ENCODE data around the gene ARHGAP25.
"Not testable (repeated sequence)": the region's sequence is repeated elsewhere in the genome, so short reads cannot be mapped to it uniquely, and the experiment has no call there.

ARHGAP25 gene

GRCh38 chr2:68775272-68775842 lies 40.7 kb downstream of the ARHGAP25 start:
- intact Hi-C loops (cut with DNase I) = no loop called here

GRCh38 chr2:68776124-68776523 lies 41.5 kb downstream of the ARHGAP25 start:
- DNase-seq = no peak
- intact Hi-C loops (cut with DNase I) = no loop called here

More at GRCh38 chr2:68775272-68775842, 40.7 kb downstream of the ARHGAP25 start:
- DNase-seq = no peak

GRCh38 chr2:68779595-68779994 lies 45.0 kb downstream of the ARHGAP25 start:
- intact Hi-C loops (cut with DNase I) = no loop called here
- DNase-seq = no peak

GRCh38 chr2:68784188-68784587 lies 49.6 kb downstream of the ARHGAP25 start:
- intact Hi-C loops (cut with DNase I) = no loop called here
- no peak for DNase-seq

- DNase-seq = no peak
- intact Hi-C loops (cut with DNase I) = no loop called here
Measured at GRCh38 chr2:68784915-68785314, 50.3 kb downstream of the ARHGAP25 start.

DNA sequence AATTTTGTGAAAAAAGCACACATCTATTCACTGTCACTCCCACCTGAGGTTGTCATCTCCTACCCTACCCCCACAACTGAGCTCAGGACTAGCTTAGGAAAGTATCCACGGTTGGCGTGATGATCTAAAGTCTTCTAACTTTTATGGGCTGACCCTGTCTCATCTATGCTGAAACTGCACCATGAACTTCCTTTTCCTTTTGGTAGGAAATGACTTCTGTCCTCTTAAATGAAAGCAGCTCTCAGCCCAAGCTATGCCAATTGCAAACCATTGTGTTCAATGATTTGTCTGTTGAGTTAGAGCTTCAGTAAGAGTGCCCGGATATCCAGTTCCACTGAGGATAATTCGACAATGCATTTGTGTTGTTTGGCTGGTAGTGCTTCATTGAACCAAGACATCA lies 52.7 kb downstream of the ARHGAP25 start:
- DNase-seq = no peak
- intact Hi-C loops (cut with DNase I) = no loop called here

GRCh38 chr2:68789603-68790002 lies 55.0 kb downstream of the ARHGAP25 start:
- DNase-seq = no peak

DNA sequence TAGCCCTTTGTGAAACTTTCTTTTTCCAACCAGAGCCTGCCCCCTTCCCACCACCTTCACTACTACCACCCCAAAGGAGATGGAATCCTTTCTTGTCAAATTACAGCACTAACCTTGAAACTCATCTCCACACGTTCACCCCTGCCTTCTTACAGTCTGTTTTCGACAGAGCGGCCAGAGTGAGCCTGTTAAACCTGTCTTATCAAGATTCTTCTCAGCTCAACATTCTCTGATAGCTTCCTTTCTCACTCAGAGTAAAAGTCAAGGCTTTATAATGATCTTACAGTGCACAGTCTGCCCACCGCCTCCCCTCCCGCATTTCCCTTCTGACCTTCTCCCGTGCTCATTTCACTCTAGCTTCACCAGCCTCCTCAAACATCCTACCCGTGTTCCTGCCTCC lies 56.0 kb downstream of the ARHGAP25 start:
- no peak for DNase-seq
- intact Hi-C loops (cut with DNase I) = no loop called here

More at GRCh38 chr2:68789603-68790002, 55.0 kb downstream of the ARHGAP25 start:
- intact Hi-C loops (cut with DNase I) = no loop called here

- intact Hi-C loops (cut with DNase I) = no loop called here
- no peak for DNase-seq
Measured at GRCh38 chr2:68791914-68792313, 57.3 kb downstream of the ARHGAP25 start.

DNA sequence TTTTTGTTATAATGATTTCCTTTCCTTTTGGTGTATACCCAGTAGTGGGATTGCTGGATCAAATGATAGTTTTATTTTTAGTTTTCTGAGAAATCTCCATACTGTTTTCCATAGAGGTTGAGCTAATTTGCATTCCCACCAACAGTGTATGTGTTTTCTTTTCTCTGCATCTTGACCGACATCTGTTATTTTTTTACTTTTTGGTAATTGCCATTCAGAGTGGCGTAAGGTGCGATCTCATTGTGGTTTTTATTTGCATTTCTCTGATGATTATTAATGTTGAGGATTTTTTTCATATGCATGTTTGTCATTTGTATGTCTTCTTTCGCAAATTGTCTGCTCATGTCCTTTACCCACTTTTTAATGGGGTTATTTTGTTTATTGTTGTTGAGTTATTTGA lies 58.1 kb downstream of the ARHGAP25 start:
- DNase-seq = no peak
- intact Hi-C loops (cut with DNase I) = no loop called here

DNA sequence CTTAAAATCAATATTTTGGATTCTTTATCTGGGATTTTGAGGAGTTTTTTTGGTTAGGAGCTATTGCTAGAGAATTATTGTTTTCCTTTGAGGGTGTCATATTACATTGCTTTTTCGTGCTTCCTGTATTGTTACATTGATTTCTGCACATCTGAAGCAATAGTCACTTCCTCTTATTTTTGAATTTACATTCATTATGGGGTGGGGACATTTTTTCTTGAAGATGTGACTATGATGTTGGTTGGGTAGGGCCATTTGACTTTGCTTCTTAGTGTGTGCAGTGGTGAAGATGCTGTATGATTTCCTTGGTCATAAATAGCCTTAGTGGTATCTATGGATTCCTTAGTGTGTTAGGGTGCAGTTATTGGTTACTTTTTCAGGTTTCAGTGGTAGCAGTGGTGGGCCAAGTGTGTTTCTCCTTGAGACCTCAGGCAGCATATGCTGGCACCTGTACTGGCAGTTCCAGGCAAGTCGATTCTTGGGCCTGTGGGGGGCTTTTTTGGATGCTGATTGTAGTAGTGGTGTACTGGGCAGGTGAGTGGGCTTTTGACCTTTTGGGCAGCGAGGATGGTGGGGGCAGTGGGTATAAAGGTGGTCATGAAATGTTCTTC lies 61.8 kb downstream of the ARHGAP25 start:
- intact Hi-C loops (cut with DNase I) = no loop called here
- DNase-seq = no peak

GRCh38 chr2:68798569-68798968 lies 64.0 kb downstream of the ARHGAP25 start:
- DNase-seq = no peak
- intact Hi-C loops (cut with DNase I) = no loop called here

- intact Hi-C loops (cut with DNase I) = no loop called here
- DNase-seq = no peak
Measured at GRCh38 chr2:68799140-68800026, 64.8 kb downstream of the ARHGAP25 start.

DNA sequence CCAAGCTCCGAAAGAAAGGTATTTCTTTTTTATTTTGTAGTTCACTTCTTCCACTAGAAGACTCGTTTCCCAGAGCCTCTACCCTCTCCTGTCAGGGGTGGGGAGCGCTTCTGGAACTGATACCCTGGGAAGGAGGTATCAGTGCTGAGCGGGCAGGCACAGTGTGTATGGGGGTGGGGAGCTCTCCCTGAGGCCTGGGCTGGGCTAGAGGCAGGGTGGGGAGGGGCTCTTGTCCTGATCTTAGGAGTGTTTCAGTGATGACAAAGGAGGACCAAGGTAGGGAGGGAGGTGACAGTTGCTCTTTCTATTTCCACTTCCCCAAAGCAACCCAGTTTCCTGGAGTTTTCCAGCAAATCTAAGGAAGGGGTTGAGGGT lies 65.4 kb downstream of the ARHGAP25 start:
- intact Hi-C loops (cut with DNase I) = no loop called here
- no peak for DNase-seq

GRCh38 chr2:68800517-68800916 lies 65.9 kb downstream of the ARHGAP25 start:
- no peak for DNase-seq
- intact Hi-C loops (cut with DNase I) = no loop called here

GRCh38 chr2:68802161-68802560 lies 67.5 kb downstream of the ARHGAP25 start:
- intact Hi-C loops (cut with DNase I); DNase-seq: not testable (repeated sequence)

DNA sequence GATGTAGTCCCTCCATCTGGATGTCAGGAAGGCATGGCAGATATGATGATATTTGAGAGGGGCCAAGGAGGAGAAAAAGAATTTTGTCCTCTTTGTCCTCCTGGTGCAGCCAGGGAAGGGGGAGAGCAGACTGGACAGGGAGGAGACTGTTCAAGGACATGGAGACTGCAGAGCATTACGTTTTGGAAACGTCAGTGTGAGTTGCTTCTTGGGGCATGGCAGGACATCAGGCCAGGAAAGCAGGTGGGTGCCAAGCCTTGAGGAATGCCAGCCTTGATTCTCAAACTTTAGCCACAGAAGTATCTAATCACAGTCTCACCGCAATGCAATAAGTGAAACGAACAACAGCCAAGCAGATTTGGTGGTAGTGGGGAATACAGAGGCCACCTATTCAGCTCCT lies 70.4 kb downstream of the ARHGAP25 start:
- intact Hi-C loops (cut with DNase I) = no loop called here
- no peak for DNase-seq

DNA sequence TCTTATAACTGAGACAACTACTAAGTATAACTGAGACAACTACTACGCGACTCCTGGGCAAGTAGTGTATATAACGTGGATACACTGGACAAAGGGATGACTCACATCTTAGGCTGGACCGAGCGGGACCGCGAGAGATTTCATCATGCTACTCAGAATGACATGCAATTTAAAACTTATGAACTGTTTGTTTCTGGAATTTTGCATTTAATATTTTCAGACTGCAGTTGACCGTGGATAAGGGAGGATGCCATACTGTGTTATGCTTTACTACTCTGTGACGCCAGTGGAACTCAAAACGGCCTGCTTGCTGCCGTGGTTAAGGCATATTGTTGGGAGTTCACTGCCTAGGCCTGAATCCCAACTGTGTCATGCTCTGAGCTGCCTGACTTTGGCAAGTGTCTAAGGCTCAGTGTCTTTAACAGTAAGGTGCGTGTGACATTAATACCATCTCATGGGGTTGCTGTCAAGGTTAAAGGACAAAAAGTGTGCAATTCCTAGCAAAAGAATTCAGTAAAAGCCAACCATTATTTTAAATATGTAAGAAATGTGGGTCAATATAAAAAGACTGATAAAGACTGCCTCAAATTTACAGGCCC lies 72.0 kb downstream of the ARHGAP25 start:
- DNase-seq = no peak
- intact Hi-C loops (cut with DNase I) = no loop called here

- intact Hi-C loops (cut with DNase I) = no loop called here
Measured at GRCh38 chr2:68807821-68808266, 73.2 kb downstream of the ARHGAP25 start.

More at GRCh38 chr2:68807821-68808266, 73.2 kb downstream of the ARHGAP25 start:
- peak in 1 of 42 donors; percentile 12 for DNase-seq

Data from head of caudate nucleus (tissue), 42 donors.